Spinal cord (tissue), 10 donors: ENCODE data around the gene CHAT. TPM values are rescaled to one million over a fixed set of nuclear protein-coding genes. Genes with fewer than 3 reads are reported as not detected.

Source experiments
- DNase-seq, 6 donors: peaks; one replicate each; pipeline versions ENCODE4 v3.0.0 to v3.0.0-alpha.2; 2013 to 2015; ENCODE audit warnings: low spot score in 6 of 6, low read depth in 4 of 6
- H3K27ac ChIP-seq: one replicate; pipeline ENCODE4 v1.5.1; 2013; ENCODE audit warnings: low read depth, low read length, control low read depth
- H3K27me3 ChIP-seq: one replicate; pipeline ENCODE4 v1.6.1; 2013; ENCODE audit warnings: low read length; ENCODE audit not compliant: control insufficient read depth, insufficient read depth
- H3K36me3 ChIP-seq: one replicate; pipeline ENCODE4 v1.6.1; 2013; ENCODE audit warnings: low read length; ENCODE audit not compliant: control insufficient read depth, insufficient read depth
- H3K4me1 ChIP-seq: one replicate; pipeline ENCODE4 v1.6.1; 2013; ENCODE audit warnings: low read length; ENCODE audit not compliant: control insufficient read depth, insufficient read depth
- H3K4me3 ChIP-seq: one replicate; pipeline ENCODE4 v1.5.1; 2013; ENCODE audit warnings: low read depth, low read length, control low read depth
- H3K9me3 ChIP-seq: one replicate; pipeline ENCODE4 v1.6.1; 2013; ENCODE audit warnings: low read length; ENCODE audit not compliant: control insufficient read depth, insufficient read depth
- WGBS: methylation state at CpG from one replicate; pipeline ENCODE4 v1.1.5; 2013; ENCODE audit warnings: missing lambda C conversion rate; ENCODE audit not compliant: insufficient coverage; 5-methylcytosine and 5-hydroxymethylcytosine counted together
- polyA plus RNA-seq, 2 donors: library from polyadenylated mRNA; unstranded; fragments of 120-200 nt; gene quantifications; one replicate each; pipeline ENCODE4 v1.2.1, GENCODE V29; 2013; ENCODE audit not compliant: insufficient read length in 2 of 2
- total RNA-seq, 2 donors: library from RNA; depleted of rRNA in 1 of 2; stranded (reverse); fragments of 120-200 nt in 1 of 2; fragments of >200 nt in 1 of 2; gene quantifications; one replicate each; pipeline versions ENCODE4 v1.2.3 to v1.2.4, GENCODE V29; 2013 to 2014
- donor health status: healthy.

Gene CHAT
- total and polyA plus RNA-seq, 4 donors, result 0.61 to 2.9 (median 1.7) TPM

GRCh38 chr10:49710966-49711365, 97.1 kb downstream of the CHAT start:
- Histone ChIP-seq H3K36me3 (no peaks in the 10 kb centered on the region), H3K4me1 (no peaks in the 10 kb centered on the region), H3K27ac (no peak overlapping the region), H3K4me3 (no peak overlapping the region), H3K27me3 (no peaks in the 10 kb centered on the region), H3K9me3 (no peaks in the 10 kb centered on the region)
- WGBS, result 90% methylated on average over 2 of the region's 6 CpGs
- no peak for DNase-seq

- no peak for DNase-seq
- Histone ChIP-seq H3K36me3 (no peaks in the 10 kb centered on the region), H3K27me3 (no peaks in the 10 kb centered on the region), H3K27ac (no peak overlapping the region), H3K4me1 (no peaks in the 10 kb centered on the region), H3K9me3 (no peaks in the 10 kb centered on the region), H3K4me3 (no peak overlapping the region)
- 30% methylated on average over 2 of the region's 8 CpGs for WGBS
Measured at GRCh38 chr10:49711481-49711880, 97.6 kb downstream of the CHAT start.

- 95% methylated on average over 4 of the region's 5 CpGs for WGBS
- Histone ChIP-seq H3K27ac (no peak overlapping the region), H3K4me3 (no peak overlapping the region)
Measured at GRCh38 chr10:49713266-49713665, 99.4 kb downstream of the CHAT start.

More at GRCh38 chr10:49713266-49713665, 99.4 kb downstream of the CHAT start:
- Histone ChIP-seq H3K4me1 (no peaks in the 10 kb centered on the region), H3K36me3 (no peaks in the 10 kb centered on the region), H3K9me3 (no peaks in the 10 kb centered on the region), H3K27me3 (no peaks in the 10 kb centered on the region)
- DNase-seq, result no peak

Other genes with a start within 250 kb of the CHAT start
- 10 to 100 TPM in 1 of 2 donors, 1 to 10 TPM in 1; 3.4 to 18.3 TPM for gene DRGX, start 217.9 kb upstream of the CHAT start, total RNA-seq
- gene DRGX, start 217.9 kb upstream of the CHAT start, polyA plus RNA-seq, result 10 to 100 TPM; 62.2 to 67.8 TPM
- 10 to 100 TPM; 15.7 to 22.6 TPM for gene ERCC6, start 74.9 kb upstream of the CHAT start, total RNA-seq
- gene ERCC6, start 74.9 kb upstream of the CHAT start, polyA plus RNA-seq, result 10 to 100 TPM; 10.9 to 13.6 TPM
- gene SLC18A3, start 3.7 kb upstream of the CHAT start, total RNA-seq, result 1 to 10 TPM; 1.9 to 5.2 TPM
- 10 to 100 TPM; 17.0 to 19.9 TPM for gene SLC18A3, start 3.7 kb upstream of the CHAT start, polyA plus RNA-seq
- gene C10orf53, start 65.6 kb downstream of the CHAT start, total RNA-seq, result under 1 TPM in 1 of 2 donors, not detected in 1; 0.11 TPM
- not detected for gene C10orf53, start 65.6 kb downstream of the CHAT start, polyA plus RNA-seq
- 10 to 100 TPM; 23.2 to 23.3 TPM for gene OGDHL, start 148.3 kb downstream of the CHAT start, total RNA-seq
- 10 to 100 TPM; 26.1 to 27.9 TPM for gene OGDHL, start 148.3 kb downstream of the CHAT start, polyA plus RNA-seq